Measurements from ENCODE around the gene DLL4. TPM values are rescaled to one million over a fixed set of nuclear protein-coding genes. Genes with fewer than 3 reads are reported as not detected.

Gene DLL4
- total RNA-seq, 1 donor from 2014 or later: not detected

- Mint-ChIP-seq H3K27me3 (no peaks in the 10 kb centered on the region), H3K27ac (no peak overlapping the region), H3K36me3 (ENCODE audit: low read depth) (no peaks in the 10 kb centered on the region), H3K9me3 (no peaks in the 10 kb centered on the region), H3K4me1 (peaks cover 17% of the 10 kb centered on the region), H3K4me3 (no peak overlapping the region)
- no peak for ATAC-seq (ENCODE audit: low read depth)
- intact Hi-C loops (cut with micrococcal nuclease): no loop called here
- no peak for TF ChIP-seq CTCF (IDR thresholded peaks at IDR 0.05)
- DNase-seq: no peak
- CTCF ChIA-PET: interaction anchor here (1.5 kb wide), 1 partner anchor 274 kb away, joined by 4 read pairs; no protein-coding TSS in a partner anchor
- POLR2A ChIA-PET: no interaction called here
These were observed 17.4 kb upstream of the DLL4 start for GRCh38 chr15:40911693-40912092.

GRCh38 chr15:40912478-40912877 is 16.7 kb upstream of the DLL4 start:
- CTCF ChIA-PET: no interaction called here
- Mint-ChIP-seq H3K36me3 (ENCODE audit: low read depth) (no peaks in the 10 kb centered on the region), H3K27ac (no peak overlapping the region), H3K9me3 (no peaks in the 10 kb centered on the region), H3K4me3 (no peak overlapping the region), H3K27me3 (no peaks in the 10 kb centered on the region), H3K4me1 (peaks cover 12% of the 10 kb centered on the region)
- POLR2A ChIA-PET: no interaction called here
- ATAC-seq (ENCODE audit: low read depth) (no peak), DNase-seq (no peak)
- intact Hi-C loops (cut with micrococcal nuclease): no loop called here
- TF ChIP-seq CTCF (IDR thresholded peaks at IDR 0.05): no peak

GRCh38 chr15:40914013-40914412 is 15.1 kb upstream of the DLL4 start:
- intact Hi-C loops (cut with micrococcal nuclease): no loop called here
- H3K36me3 Mint-ChIP-seq (ENCODE audit: low read depth): no peaks in the 10 kb centered on the region
- peaks cover 4% of the 10 kb centered on the region for H3K4me1 Mint-ChIP-seq
- POLR2A ChIA-PET: no interaction called here
- no peak for TF ChIP-seq CTCF (IDR thresholded peaks at IDR 0.05)
- no peaks in the 10 kb centered on the region for H3K27me3 Mint-ChIP-seq
- CTCF ChIA-PET: interaction anchor here (0.9 kb wide), 1 partner anchor 17 kb away, joined by 3 read pairs; no protein-coding TSS in a partner anchor
- H3K27ac Mint-ChIP-seq: no peak overlapping the region
- no peak overlapping the region for H3K4me3 Mint-ChIP-seq
- H3K9me3 Mint-ChIP-seq: no peaks in the 10 kb centered on the region
- no peak for ATAC-seq (ENCODE audit: low read depth)
- DNase-seq: no peak

- ATAC-seq (ENCODE audit: low read depth): no peak
- DNase-seq: no peak
- Mint-ChIP-seq H3K36me3 (ENCODE audit: low read depth) (no peaks in the 10 kb centered on the region), H3K27me3 (no peaks in the 10 kb centered on the region), H3K4me1 (peaks cover 4% of the 10 kb centered on the region), H3K9me3 (no peaks in the 10 kb centered on the region), H3K4me3 (no peak overlapping the region), H3K27ac (no peak overlapping the region)
- ChIA-PET CTCF (interaction anchor here (0.6 to 0.9 kb wide), 3 partner anchors 11 to 110 kb away, joined by 3 read pairs; no protein-coding TSS in a partner anchor), POLR2A (no interaction called here)
- no peak for TF ChIP-seq CTCF (IDR thresholded peaks at IDR 0.05)
- intact Hi-C loops (cut with micrococcal nuclease): no loop called here
These were observed 14.7 kb upstream of the DLL4 start for GRCh38 chr15:40914486-40914885.

- H3K27me3 Mint-ChIP-seq: no peaks in the 10 kb centered on the region
- POLR2A ChIA-PET: no interaction called here
- CTCF ChIA-PET: interaction anchor here (0.6 to 0.9 kb wide), 3 partner anchors 11 to 109 kb away, joined by 3 read pairs; no protein-coding TSS in a partner anchor
These were observed 14.0 kb upstream of the DLL4 start for GRCh38 chr15:40915116-40915661.

More at GRCh38 chr15:40915116-40915661, 14.0 kb upstream of the DLL4 start:
- H3K4me1 Mint-ChIP-seq: peaks cover 4% of the 10 kb centered on the region
- no peak overlapping the region for H3K27ac Mint-ChIP-seq
- ATAC-seq (ENCODE audit: low read depth) (no peak), DNase-seq (no peak)
- TF ChIP-seq CTCF (IDR thresholded peaks at IDR 0.05): no peak
- H3K36me3 Mint-ChIP-seq (ENCODE audit: low read depth): no peaks in the 10 kb centered on the region
- no peak overlapping the region for H3K4me3 Mint-ChIP-seq
- H3K9me3 Mint-ChIP-seq: no peaks in the 10 kb centered on the region
- intact Hi-C loops (cut with micrococcal nuclease): no loop called here
